Osteocyte (in vitro differentiated cells): Measurements from ENCODE around the gene ZNF516. TPM values are rescaled to one million over a fixed set of nuclear protein-coding genes. Genes with fewer than 3 reads are reported as not detected.

Source experiments
- DNase-seq: peaks from one replicate; pipeline ENCODE4 v3.0.0; 2021; ENCODE audit warnings: mixed read lengths; ENCODE audit not compliant: unreplicated experiment; ENCODE audit errors: extremely low spot score
- H3K27ac Mint-ChIP-seq: one replicate; pipeline ENCODE4 v1.8.0; 2021; ENCODE audit warnings: mild to moderate bottlenecking, mixed read lengths; ENCODE audit not compliant: unreplicated experiment
- H3K27me3 Mint-ChIP-seq: one replicate; pipeline ENCODE4 v1.8.0; 2021; ENCODE audit warnings: mixed read lengths; ENCODE audit not compliant: unreplicated experiment
- H3K36me3 Mint-ChIP-seq: one replicate; pipeline ENCODE4 v1.8.0; 2021; ENCODE audit warnings: mixed read lengths; ENCODE audit not compliant: unreplicated experiment
- H3K4me1 Mint-ChIP-seq: one replicate; pipeline ENCODE4 v1.8.0; 2021; ENCODE audit warnings: mixed read lengths; ENCODE audit not compliant: unreplicated experiment
- H3K4me3 Mint-ChIP-seq: one replicate; pipeline ENCODE4 v1.8.0; 2021; ENCODE audit warnings: mild to moderate bottlenecking, moderate library complexity, mixed read lengths; ENCODE audit not compliant: unreplicated experiment
- H3K9me3 Mint-ChIP-seq: one replicate; pipeline ENCODE4 v1.8.0; 2021; ENCODE audit warnings: mixed read lengths; ENCODE audit not compliant: unreplicated experiment
- CTCF ChIP-seq: fragments of 200-600 bp; sonication (generic); IDR thresholded peaks from 2 replicates; pipeline ENCODE4 v1.5.0; 2021; ENCODE audit warnings: antibody characterized with exemption, mild to moderate bottlenecking, moderate library complexity
- total RNA-seq: library from RNA; stranded (reverse); gene quantifications from 2 replicates; pipeline ENCODE4 v1.2.1, GENCODE V29; 2021

ZNF516 gene
- total RNA-seq, 1 donor from 2014 or later: 36.3 TPM

- DNase-seq: no peak
- TF ChIP-seq CTCF: no peak
- H3K27ac Mint-ChIP-seq: no peak overlapping the region
Measured at GRCh38 chr18:76378526-76379215, 116.4 kb downstream of the ZNF516 start.

GRCh38 chr18:76377359-76377756 is 117.7 kb downstream of the ZNF516 start:
- H3K27ac Mint-ChIP-seq: no peak overlapping the region
- peaks cover 5% of the 10 kb centered on the region for H3K4me1 Mint-ChIP-seq
- H3K4me3 Mint-ChIP-seq: no peak overlapping the region
- no peaks in the 10 kb centered on the region for H3K9me3 Mint-ChIP-seq
- H3K27me3 Mint-ChIP-seq: no peaks in the 10 kb centered on the region
- no peak for TF ChIP-seq CTCF
- peaks cover 18% of the 10 kb centered on the region for H3K36me3 Mint-ChIP-seq
- DNase-seq: no peak

More at GRCh38 chr18:76378526-76379215, 116.4 kb downstream of the ZNF516 start:
- no peak overlapping the region for H3K4me3 Mint-ChIP-seq
- no peaks in the 10 kb centered on the region for H3K9me3 Mint-ChIP-seq
- peaks cover 5% of the 10 kb centered on the region for H3K4me1 Mint-ChIP-seq
- H3K36me3 Mint-ChIP-seq: peaks cover 18% of the 10 kb centered on the region
- no peaks in the 10 kb centered on the region for H3K27me3 Mint-ChIP-seq

GRCh38 chr18:76376668-76377358 is 118.2 kb downstream of the ZNF516 start:
- Mint-ChIP-seq H3K27ac (no peak overlapping the region), H3K36me3 (peaks cover 18% of the 10 kb centered on the region), H3K9me3 (no peaks in the 10 kb centered on the region), H3K4me1 (peaks cover 5% of the 10 kb centered on the region), H3K4me3 (no peak overlapping the region), H3K27me3 (no peaks in the 10 kb centered on the region)
- TF ChIP-seq CTCF: no peak
- no peak for DNase-seq

- Mint-ChIP-seq H3K36me3 (peaks cover 18% of the 10 kb centered on the region), H3K27ac (no peak overlapping the region), H3K27me3 (no peaks in the 10 kb centered on the region), H3K4me1 (peaks cover 5% of the 10 kb centered on the region), H3K9me3 (no peaks in the 10 kb centered on the region), H3K4me3 (no peak overlapping the region)
- no peak for TF ChIP-seq CTCF
- DNase-seq: no peak
Measured at GRCh38 chr18:76376225-76376624, 118.8 kb downstream of the ZNF516 start.
